A673 (cell line): Measurements from ENCODE around the gene EIF5A.

Experiments used
- EZH2 ChIP-seq: fragments of 200-600 bp; sonication (generic); IDR thresholded peaks from 2 replicates; pipeline ENCODE4 v1.6.1; 2017; ENCODE audit warnings: borderline replicate concordance, low read depth, mild to moderate bottlenecking, mixed read lengths, antibody characterized with exemption, low read length; ENCODE audit not compliant: poor library complexity, severe bottlenecking
- TF ChIP-seq, protein P1 (sequence below): fragments of 300-800, 200-600 bp; sonication (generic); conservative IDR thresholded peaks from 2 replicates; pipeline ENCODE4 v1.5.1; 2017; ENCODE audit warnings: low read depth, mild to moderate bottlenecking, antibody characterized with exemption, low read length, moderate library complexity, mixed read lengths

DNA sequence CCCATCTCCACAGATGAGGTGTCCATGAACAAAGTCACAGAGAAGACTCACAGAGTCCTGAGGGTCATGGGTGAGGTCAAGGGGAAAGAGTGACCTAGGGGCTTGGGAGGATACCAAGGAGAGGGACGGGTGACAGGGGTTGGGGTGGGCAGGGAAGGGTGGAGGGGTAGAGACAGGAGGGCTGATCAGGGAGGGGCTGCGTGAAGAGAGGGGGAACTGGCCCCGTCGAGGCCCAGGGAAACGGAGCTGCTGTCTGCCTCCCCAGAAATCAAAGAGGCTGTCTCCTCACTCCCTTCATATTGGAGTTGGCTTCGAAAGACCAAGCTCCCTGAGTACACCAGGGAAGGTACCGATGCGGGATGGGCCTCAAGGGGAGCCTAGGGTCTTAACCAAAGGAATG lies 48.1 kb downstream of the EIF5A start:
- TF ChIP-seq, protein P1, sequence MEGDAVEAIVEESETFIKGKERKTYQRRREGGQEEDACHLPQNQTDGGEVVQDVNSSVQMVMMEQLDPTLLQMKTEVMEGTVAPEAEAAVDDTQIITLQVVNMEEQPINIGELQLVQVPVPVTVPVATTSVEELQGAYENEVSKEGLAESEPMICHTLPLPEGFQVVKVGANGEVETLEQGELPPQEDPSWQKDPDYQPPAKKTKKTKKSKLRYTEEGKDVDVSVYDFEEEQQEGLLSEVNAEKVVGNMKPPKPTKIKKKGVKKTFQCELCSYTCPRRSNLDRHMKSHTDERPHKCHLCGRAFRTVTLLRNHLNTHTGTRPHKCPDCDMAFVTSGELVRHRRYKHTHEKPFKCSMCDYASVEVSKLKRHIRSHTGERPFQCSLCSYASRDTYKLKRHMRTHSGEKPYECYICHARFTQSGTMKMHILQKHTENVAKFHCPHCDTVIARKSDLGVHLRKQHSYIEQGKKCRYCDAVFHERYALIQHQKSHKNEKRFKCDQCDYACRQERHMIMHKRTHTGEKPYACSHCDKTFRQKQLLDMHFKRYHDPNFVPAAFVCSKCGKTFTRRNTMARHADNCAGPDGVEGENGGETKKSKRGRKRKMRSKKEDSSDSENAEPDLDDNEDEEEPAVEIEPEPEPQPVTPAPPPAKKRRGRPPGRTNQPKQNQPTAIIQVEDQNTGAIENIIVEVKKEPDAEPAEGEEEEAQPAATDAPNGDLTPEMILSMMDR = no peak
- no peak for TF ChIP-seq EZH2
